SKM-1 treated with dmso at 0.1 percent for 144 hours (cell line): ENCODE results near the gene PIAS1.
"Not testable (repeated sequence)": the region's sequence is repeated elsewhere in the genome, so short reads cannot be mapped to it uniquely, and the experiment has no call there.

Experiments
- DNase-seq: peaks from one replicate; lab custom pipeline; 2025; ENCODE audit not compliant: unreplicated experiment; lab: John Stamatoyannopoulos, UW

The PIAS1 gene

GRCh38 chr15:68113751-68114150, 59.6 kb downstream of the PIAS1 start:
- DNase-seq = no peak

DNA sequence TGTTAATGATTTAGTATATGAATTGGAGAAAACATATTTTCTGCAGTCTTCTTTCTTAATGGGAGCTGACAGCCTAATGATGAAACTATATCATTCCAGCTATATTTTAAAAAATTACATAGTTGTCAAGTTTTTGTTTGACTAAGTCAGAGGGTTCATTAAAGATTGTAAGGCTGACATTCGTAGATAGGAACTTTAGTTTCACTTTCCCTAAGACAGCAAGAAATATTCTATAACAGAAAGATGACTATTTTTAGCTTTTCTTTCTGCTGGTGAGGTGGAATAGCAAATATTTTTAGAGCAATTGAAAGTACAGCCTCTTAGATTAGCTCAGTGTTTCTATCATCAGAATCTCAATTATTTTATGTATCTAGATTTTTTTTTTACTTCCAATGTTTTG, 60.2 kb downstream of the PIAS1 start:
- DNase-seq = no peak

DNA sequence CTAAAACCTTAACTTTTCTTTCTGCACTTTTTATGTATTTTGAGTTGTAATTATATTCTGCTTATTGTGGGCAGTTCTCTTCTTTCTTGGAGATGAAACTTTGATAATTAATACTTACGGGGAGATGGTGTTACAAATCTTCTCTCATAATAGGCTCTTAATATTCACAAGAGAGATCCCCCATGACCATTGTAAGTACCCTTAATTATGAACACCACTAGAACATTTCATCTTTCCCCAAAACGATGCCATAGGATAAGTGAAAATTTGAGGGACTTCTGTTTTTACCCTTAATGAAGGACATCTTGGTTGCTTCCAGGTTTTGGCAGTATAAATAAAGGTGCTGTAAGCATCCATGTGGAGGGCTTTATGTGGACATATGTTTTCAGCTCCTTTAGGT, 60.7 kb downstream of the PIAS1 start:
- DNase-seq = no peak

GRCh38 chr15:68124700-68125099, 70.6 kb downstream of the PIAS1 start:
- no peak for DNase-seq

GRCh38 chr15:68126396-68126795, 72.3 kb downstream of the PIAS1 start:
- DNase-seq = no peak

- DNase-seq = no peak
Observed at GRCh38 chr15:68129072-68129471, 75.0 kb downstream of the PIAS1 start.

DNA sequence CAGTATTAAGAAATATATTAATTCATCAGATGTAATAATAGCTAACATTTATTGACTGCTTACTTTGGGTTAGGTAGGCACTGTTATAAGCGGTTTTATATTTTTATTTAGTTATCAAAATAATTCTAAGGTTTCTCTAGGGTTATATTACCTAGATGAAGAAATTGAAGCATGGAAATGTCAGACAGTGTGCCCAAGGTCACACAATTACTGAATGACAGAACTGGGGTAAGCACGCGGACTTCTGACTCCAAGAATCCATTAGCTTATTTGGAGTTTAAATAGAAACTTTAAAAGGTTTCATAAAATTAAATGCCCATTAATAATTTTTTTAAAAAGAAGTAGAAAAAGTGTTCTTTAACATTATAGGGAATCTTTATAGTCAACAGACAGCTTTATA, 76.7 kb downstream of the PIAS1 start:
- DNase-seq = no peak

DNA sequence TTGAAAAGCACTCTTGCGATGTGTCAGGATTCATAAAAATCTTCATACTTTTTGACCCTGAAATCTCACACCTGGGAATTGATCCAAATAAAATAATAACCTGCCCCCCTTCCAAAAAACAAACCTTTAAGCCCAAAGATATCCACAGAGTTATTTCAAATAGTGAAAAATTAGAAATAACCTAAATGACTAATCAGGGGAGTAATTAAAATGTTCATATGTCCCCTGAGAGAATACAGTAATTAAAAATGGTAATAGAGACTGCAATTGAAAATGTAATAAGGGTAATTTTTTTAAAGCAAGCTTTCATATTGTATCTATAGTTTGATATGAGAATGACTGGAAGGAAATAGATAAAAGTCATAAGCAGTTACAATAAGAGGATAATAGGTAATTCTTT, 83.0 kb downstream of the PIAS1 start:
- DNase-seq = no peak

GRCh38 chr15:68143129-68143528, 89.0 kb downstream of the PIAS1 start:
- DNase-seq = no peak

GRCh38 chr15:68143785-68144184, 89.7 kb downstream of the PIAS1 start:
- no peak for DNase-seq

DNA sequence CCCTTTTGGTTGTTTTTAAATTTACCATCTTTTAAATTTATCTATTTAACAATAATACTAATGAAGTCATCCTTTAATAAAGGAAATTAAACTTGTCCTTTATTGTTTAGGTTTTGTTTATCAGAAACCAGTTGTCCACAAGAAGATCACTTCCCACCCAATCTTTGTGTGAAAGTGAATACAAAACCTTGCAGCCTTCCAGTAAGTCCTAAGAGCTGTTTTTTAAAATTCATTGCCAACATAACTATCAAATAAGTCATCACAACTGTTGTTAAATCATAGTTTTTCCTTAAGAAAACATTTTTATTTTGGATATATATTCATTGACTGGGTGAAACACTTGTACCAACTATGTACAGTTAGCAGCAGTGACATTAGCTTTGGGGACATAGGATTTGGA, 91.6 kb downstream of the PIAS1 start:
- no peak for DNase-seq

DNA sequence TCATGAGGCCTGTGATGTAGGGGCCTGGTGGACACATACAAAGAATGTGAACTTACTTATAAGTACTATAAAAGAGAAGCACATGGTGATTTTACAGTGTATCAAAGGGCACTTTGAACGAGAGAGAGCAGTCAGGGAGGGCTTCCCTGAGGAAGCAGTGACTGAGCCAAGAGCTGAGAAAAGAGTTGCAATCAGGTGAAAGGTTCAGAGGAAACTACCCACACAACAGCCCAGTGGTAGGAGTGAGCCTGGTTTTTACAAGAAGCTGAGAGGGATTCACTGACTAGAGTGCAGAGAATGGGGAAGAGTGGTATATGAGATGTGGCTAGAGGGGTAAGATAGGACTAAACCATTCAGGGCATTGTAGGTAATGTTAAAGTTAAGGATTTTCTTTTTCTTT, 93.9 kb downstream of the PIAS1 start:
- no peak for DNase-seq

DNA sequence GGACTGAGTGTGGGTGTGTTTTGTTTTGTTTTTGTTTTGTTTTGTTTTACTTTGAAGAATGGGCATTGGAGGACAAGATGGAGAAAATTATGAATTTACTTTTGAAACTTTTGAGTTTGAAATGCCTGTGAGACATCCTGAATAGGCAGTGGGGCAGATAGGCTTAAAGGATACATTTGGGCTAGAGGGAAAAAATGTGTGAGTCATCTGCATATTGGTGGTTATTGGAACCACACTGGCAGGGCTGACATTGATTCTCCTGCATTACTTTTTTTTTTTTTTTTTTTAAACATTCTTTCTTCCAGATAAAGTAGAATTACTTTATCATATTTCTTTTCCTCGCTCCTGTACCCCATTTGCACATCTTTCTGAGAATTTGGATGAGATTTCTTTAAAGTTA, 94.9 kb downstream of the PIAS1 start:
- no peak for DNase-seq

- DNase-seq = no peak
Observed at GRCh38 chr15:68150187-68150586, 96.1 kb downstream of the PIAS1 start.

DNA sequence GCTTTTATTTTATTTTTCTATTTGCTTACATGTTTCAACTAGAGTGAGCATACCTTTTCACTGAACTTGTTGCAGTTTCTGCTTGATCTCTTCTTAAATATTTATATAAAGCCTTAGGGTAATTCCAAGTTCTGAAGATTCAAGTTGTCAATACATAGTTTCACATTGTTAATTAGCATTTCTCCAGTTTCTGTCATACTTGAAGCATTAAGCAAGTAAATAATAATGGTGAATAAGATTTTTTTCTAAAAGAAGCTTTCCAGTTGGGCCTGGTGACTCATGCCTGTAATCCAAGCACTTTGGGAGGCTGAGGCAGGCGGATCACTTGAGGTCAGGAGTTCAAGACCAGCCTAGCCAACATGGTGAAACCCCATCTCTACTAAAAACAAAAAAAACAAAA, 97.2 kb downstream of the PIAS1 start:
- DNase-seq = no peak

DNA sequence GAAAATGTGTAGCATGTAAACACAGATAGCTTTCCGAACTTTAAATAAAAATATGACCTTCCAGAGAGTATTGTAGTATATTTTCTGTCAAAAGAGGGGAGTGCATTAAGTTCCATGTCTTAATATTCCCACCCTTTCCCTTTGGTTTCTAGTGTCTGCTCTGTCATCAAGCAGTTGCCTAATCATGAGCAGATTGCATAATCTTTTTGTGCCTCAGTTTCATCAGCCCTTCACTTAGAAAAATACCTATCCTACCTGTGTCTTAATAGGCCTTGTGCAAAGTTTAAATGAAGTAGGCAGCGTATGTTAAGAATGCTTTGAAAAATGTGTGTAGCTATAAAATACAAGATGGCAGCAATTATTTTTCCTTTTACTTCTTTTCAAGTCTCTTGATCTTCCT, 98.2 kb downstream of the PIAS1 start:
- no peak for DNase-seq

- DNase-seq = no peak
Observed at GRCh38 chr15:68154923-68155559, 100.9 kb downstream of the PIAS1 start.

DNA sequence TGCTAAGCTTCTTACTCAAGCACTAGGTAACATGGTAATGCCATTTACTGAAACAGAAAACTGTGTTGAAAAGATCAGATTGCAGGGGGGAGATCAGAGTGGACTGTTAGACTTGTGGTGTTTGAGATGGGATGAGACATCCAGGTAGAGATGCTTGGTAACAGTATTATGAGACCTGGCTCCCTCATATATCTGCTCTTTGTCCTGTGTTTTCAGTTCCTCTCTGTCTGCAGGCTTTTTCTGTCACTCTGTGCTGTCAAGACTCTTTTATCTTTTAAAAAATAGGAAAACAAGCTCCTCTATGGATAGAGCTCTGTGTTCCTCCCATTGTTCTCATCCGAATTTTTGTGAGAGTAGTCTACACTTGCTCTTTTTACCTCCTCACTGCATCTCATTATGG, 103.0 kb downstream of the PIAS1 start:
- DNase-seq = no peak

- DNase-seq = no peak
Observed at GRCh38 chr15:68158046-68158628, 104.0 kb downstream of the PIAS1 start.

DNA sequence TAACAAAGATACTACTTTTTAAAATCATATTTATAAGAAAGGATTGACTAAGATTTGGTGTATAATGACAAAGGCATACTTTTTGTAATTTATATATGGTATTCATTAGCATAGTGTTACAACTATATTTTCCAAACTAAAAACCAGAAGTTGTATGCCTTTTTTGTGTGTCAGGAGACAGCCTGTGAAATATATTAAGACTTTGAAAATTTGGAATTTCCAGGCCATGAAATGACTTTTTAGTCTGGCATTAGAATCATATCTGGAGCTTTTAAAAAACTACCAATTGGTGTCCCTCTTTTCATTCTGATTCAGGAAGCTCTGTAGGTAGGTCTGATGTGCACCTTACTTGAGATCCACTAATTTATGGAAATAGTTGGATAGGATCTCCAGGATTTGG, 109.1 kb downstream of the PIAS1 start:
- no peak for DNase-seq

- no peak for DNase-seq
Observed at GRCh38 chr15:68166847-68167246, 112.7 kb downstream of the PIAS1 start.

DNA sequence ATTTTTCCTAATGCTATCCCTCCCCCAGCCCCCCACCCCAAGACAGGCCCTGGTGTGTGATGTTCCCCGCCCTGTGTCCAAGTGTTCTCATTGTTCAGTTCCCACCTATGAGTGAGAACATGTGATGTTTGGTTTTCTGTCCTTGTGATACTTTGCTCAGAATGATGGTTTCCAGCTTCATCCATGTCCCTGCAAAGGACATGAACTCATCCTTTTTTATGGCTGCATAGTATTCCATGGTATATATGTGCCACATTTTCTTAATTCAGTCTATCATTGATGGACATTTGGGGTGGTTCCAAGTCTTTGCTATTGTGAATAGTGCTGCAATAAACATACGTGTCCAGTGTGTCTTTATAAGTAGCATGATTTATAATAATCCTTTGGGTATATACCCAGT, 117.9 kb downstream of the PIAS1 start:
- not testable (repeated sequence) for DNase-seq

DNA sequence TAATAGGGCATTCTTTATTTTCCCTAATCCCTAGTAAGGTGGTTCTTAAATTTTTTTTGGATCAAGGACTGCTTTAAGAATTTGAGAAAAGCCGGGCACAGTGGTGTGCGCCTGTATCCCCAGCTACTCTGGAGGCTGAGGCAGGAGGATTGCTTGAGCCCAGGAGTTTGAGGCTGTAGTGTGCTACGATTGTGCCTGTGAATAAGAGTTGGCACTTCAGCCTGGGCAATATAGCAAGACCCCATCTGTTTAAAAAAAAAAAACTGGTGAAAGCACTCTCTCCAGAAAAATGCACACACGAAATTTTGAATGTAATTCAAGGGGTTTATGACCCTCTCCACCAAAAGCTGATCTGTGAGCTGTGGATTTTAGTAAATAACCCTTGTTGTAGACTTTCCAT, 119.0 kb downstream of the PIAS1 start:
- DNase-seq = no peak
